Right lobe of liver (tissue), 6 donors: ENCODE data around the gene METRNL. TPM values are rescaled to one million over a fixed set of nuclear protein-coding genes. Genes with fewer than 3 reads are reported as not detected.
"Not testable (repeated sequence)": the region's sequence is repeated elsewhere in the genome, so short reads cannot be mapped to it uniquely, and the experiment has no call there.

ENCODE experiments used
- ATAC-seq, 4 donors: fragments of 200-7000 bp; cut with Tn5 transposase; one replicate each; pipeline ENCODE4 v1.9.1; 2020; ENCODE audit warnings: mild to moderate bottlenecking in 4 of 4, moderate library complexity in 4 of 4
- DNase-seq, 3 donors: peaks; one replicate each; pipeline ENCODE4 v3.0.0-alpha.2; 2020
- H3K27ac ChIP-seq, 3 donors: fragments of 200-600 bp; one replicate each; pipeline ENCODE4 v1.8.0; 2022
- H3K27me3 ChIP-seq, 2 donors: fragments of 200-600 bp; one replicate each; pipeline ENCODE4 v1.8.0; 2022
- H3K36me3 ChIP-seq, 4 donors: fragments of 200-600 bp; sonication (generic) in 1 of 4; one replicate each; pipeline versions ENCODE4 v1.5.1 to v1.8.0; 2017 to 2022; ENCODE audit warnings: control low read depth in 1 of 4
- H3K4me1 ChIP-seq, 4 donors: fragments of 200-600 bp; sonication (generic) in 1 of 4; one replicate each; pipeline versions ENCODE4 v1.5.1 to v1.8.0; 2017 to 2022; ENCODE audit warnings: control low read depth in 1 of 4
- H3K4me3 ChIP-seq, 3 donors: fragments of 200-600 bp; one replicate each; pipeline ENCODE4 v1.8.0; 2022
- H3K9me3 ChIP-seq, 4 donors: fragments of 200-600 bp; sonication (generic) in 1 of 4; one replicate each; pipeline versions ENCODE4 v1.5.1 to v1.8.0; 2017 to 2022; ENCODE audit warnings: control low read depth in 1 of 4
- CTCF ChIP-seq, 4 donors: fragments of 200-600 bp in 3 of 4; fragments of 450-650 bp in 1 of 4; IDR thresholded peaks; one replicate each; pipeline versions ENCODE4 v1.5.1 to v1.8.0; 2016 to 2022; ENCODE audit warnings: antibody characterized with exemption in 4 of 4, mild to moderate bottlenecking in 2 of 4
- POLR2A ChIP-seq: fragments of 450-650 bp; IDR thresholded peaks from one replicate; pipeline ENCODE4 v1.6.1; 2017; ENCODE audit warnings: antibody characterized with exemption, mild to moderate bottlenecking
- WGBS: methylation state at CpG from one replicate; pipeline ENCODE4 v1.1.6; 2018; ENCODE audit warnings: low coverage, low lambda C conversion rate; ENCODE audit not compliant: insufficient coverage; ENCODE audit errors: missing lambda C conversion rate; 5-methylcytosine and 5-hydroxymethylcytosine counted together
- intact Hi-C, 2 donors: fragments of 100-400 bp; cut with DNase I; formaldehyde crosslinking; loops; one replicate each; pipeline versions ENCODE4 v1.11.2 to v1.14.1; 2022
- total RNA-seq, 6 experiments: library from RNA; depleted of rRNA in 2 of 6; stranded (reverse); fragments of >200 nt in 2 of 6; fragmentation: NEBNext Ultra II Directional in 3 of 6; extraction: Animal tissue kit (Norgen Biotek cat#: 25700) in 3 of 6; gene quantifications; one replicate each; pipeline versions ENCODE4 v1.1.0 to v1.2.4, GENCODE V29; 2016 to 2023
- donor health status: DM: no; HTN: yes; CAD: no.
- donor health status: DM: no; HTN: no; CAD: no.
- donor health status: DM: no; HTN: no; CAD: no.
- donor health status: DM: no; HTN: yes; CAD: no.
- donor health status: DM: no; HTN: yes; CAD: no.

METRNL gene
- total RNA-seq, 6 experiments from 2014 or later = 2.3 to 18.6 (median 5.9) TPM

- ATAC-seq (no peak), DNase-seq (peak in 2 of 3 donors; percentile 8 to 38)
- no peaks in the 10 kb centered on the region for H3K9me3 ChIP-seq
- peaks cover 0 to 4% (median 0%) of the 10 kb centered on the region in 4 donors for H3K4me1 ChIP-seq
- intact Hi-C loops = no loop called here
- WGBS = 90% methylated on average over 7 of the region's 13 CpGs
- H3K36me3 ChIP-seq = no peaks in the 10 kb centered on the region
- TF ChIP-seq POLR2A (no peak), CTCF (IDR thresholded peaks at IDR 0.05) (no peak)
- no peak overlapping the region for H3K4me3 ChIP-seq
- H3K27me3 ChIP-seq = no peaks in the 10 kb centered on the region
- peak overlapping the region in 1 of 3 donors; percentile 45 for H3K27ac ChIP-seq
These were observed 24.8 kb upstream of the METRNL start for GRCh38 chr17:83054518-83055125.

GRCh38 chr17:83055176-83055575 lies 24.2 kb upstream of the METRNL start:
- H3K4me1 ChIP-seq, H3K27me3 ChIP-seq, H3K27ac ChIP-seq, H3K36me3 ChIP-seq, H3K9me3 ChIP-seq, ATAC-seq, H3K4me3 ChIP-seq, intact Hi-C loops: not testable (repeated sequence)
- WGBS = 84% methylated on average over 21 of the region's 25 CpGs
- peak in 2 of 3 donors; percentile 14 to 42 for DNase-seq

GRCh38 chr17:83055911-83056582 lies 23.4 kb upstream of the METRNL start:
- H3K27ac ChIP-seq = no peak overlapping the region
- no peak overlapping the region for H3K4me3 ChIP-seq
- no peaks in the 10 kb centered on the region for H3K36me3 ChIP-seq
- WGBS = 56% methylated on average over 7 of the region's 16 CpGs
- H3K27me3 ChIP-seq = no peaks in the 10 kb centered on the region
- TF ChIP-seq CTCF (IDR thresholded peaks at IDR 0.05) (no peak), POLR2A (no peak)
- DNase-seq (peak in 2 of 3 donors; percentile 21 to 40), ATAC-seq (no peak)
- no peaks in the 10 kb centered on the region for H3K9me3 ChIP-seq
- intact Hi-C loops = no loop called here
- H3K4me1 ChIP-seq = peaks cover 0 to 4% (median 0%) of the 10 kb centered on the region in 4 donors

GRCh38 chr17:83056583-83057396 lies 22.6 kb upstream of the METRNL start:
- Histone ChIP-seq H3K36me3 (no peaks in the 10 kb centered on the region), H3K4me1 (peaks cover 0 to 4% (median 0%) of the 10 kb centered on the region in 4 donors), H3K9me3 (no peaks in the 10 kb centered on the region), H3K27me3 (no peaks in the 10 kb centered on the region), H3K27ac (no peak overlapping the region), H3K4me3 (no peak overlapping the region)
- ATAC-seq (no peak), DNase-seq (peak in 2 of 3 donors; percentile 14 to 45)
- intact Hi-C loops = no loop called here
- no peak for TF ChIP-seq POLR2A
- TF ChIP-seq CTCF (IDR thresholded peaks at IDR 0.05) = no peak
- 76% methylated on average over 8 of the region's 30 CpGs for WGBS

GRCh38 chr17:83057397-83057761 lies 22.0 kb upstream of the METRNL start:
- ATAC-seq (no peak), DNase-seq (peak in 1 of 3 donors; percentile 42)
- Histone ChIP-seq H3K9me3 (no peaks in the 10 kb centered on the region), H3K27me3 (no peaks in the 10 kb centered on the region), H3K4me3 (no peak overlapping the region), H3K36me3 (no peaks in the 10 kb centered on the region), H3K27ac (no peak overlapping the region), H3K4me1 (no peaks in the 10 kb centered on the region)
- intact Hi-C loops = no loop called here
- TF ChIP-seq CTCF (IDR thresholded peaks at IDR 0.05) = no peak
- TF ChIP-seq POLR2A = no peak
- 28% methylated on average over 2 of the region's 14 CpGs for WGBS
